ENCODE results near the gene HOXB4. TPM values are rescaled to one million over a fixed set of nuclear protein-coding genes. Genes with fewer than 3 reads are reported as not detected.
A peak's percentile ranks its signal among the peaks of the same experiment; 100 is the strongest.

The HOXB4 gene
- total and polyA plus RNA-seq, 2 donors (not counting 1 experiment from before 2014, with no cell fraction given) = 3.8 to 8.9 TPM

- H3K27me3 ChIP-seq (ENCODE audit: control insufficient read depth, insufficient read depth, low read length) = no peaks in the 10 kb centered on the region
- no peak overlapping the region for H2AFZ ChIP-seq (ENCODE audit: low read length)
These were observed 31.8 kb downstream of the HOXB4 start for GRCh38 chr17:48546137-48546923.

GRCh38 chr17:48545539-48545938 lies 32.6 kb downstream of the HOXB4 start:
- Histone ChIP-seq H4K20me1 (ENCODE audit: control insufficient read depth, extremely low read depth, insufficient read depth, low read length) (no peaks in the 10 kb centered on the region), H3K36me3 (ENCODE audit: control insufficient read depth, insufficient read depth, low read length) (peaks cover 15% of the 10 kb centered on the region), H3K9ac (ENCODE audit: insufficient read depth, low read length) (no peak overlapping the region), H2AFZ (ENCODE audit: low read length) (no peak overlapping the region), H3K79me2 (ENCODE audit: control insufficient read depth, insufficient read depth, low read length) (peaks cover 91% of the 10 kb centered on the region), H3K4me1 (ENCODE audit: control insufficient read depth, extremely low read depth, insufficient read depth, low read length) (peaks cover 30% of the 10 kb centered on the region), H3K27me3 (ENCODE audit: control insufficient read depth, insufficient read depth, low read length) (no peaks in the 10 kb centered on the region), H3K4me3 (replicated peaks in 1 of 4; ENCODE audit: control extremely low read depth in 1 of 4, insufficient read depth in 1 of 4, low read depth in 3 of 4, low read length in 4 of 4) (peak overlapping the region in 3 of 4 experiments; percentile 1 to 90 (median 29)), H3K4me2 (ENCODE audit: extremely low read depth, insufficient read depth, low read length) (peak overlapping the region; percentile 86), H3K27ac (ENCODE audit: insufficient read depth, low read length) (peak overlapping the region; percentile 97), H3K9me3 (ENCODE audit: control insufficient read depth, insufficient read depth, low read depth, low read length) (no peaks in the 10 kb centered on the region)
- TF ChIP-seq CTCF (conservative IDR thresholded peaks at IDR 0.05 in 1 of 2, IDR thresholded peaks at IDR 0.05 in 1 of 2; ENCODE audit: low read depth in 1 of 2, low read length in 2 of 2) (no peak), EZH2 (IDR thresholded peaks at IDR 0.05; ENCODE audit: low read length, missing control alignments) (no peak)
- DNase-seq (ENCODE audit: low read depth in 2 of 2) = no peak

More at GRCh38 chr17:48546137-48546923, 31.8 kb downstream of the HOXB4 start:
- TF ChIP-seq EZH2 (IDR thresholded peaks at IDR 0.05; ENCODE audit: low read length, missing control alignments) = no peak
- no peak for TF ChIP-seq CTCF (conservative IDR thresholded peaks at IDR 0.05 in 1 of 2, IDR thresholded peaks at IDR 0.05 in 1 of 2; ENCODE audit: low read depth in 1 of 2, low read length in 2 of 2)
- Histone ChIP-seq H4K20me1 (ENCODE audit: control insufficient read depth, extremely low read depth, insufficient read depth, low read length) (no peaks in the 10 kb centered on the region), H3K9me3 (ENCODE audit: control insufficient read depth, insufficient read depth, low read depth, low read length) (no peaks in the 10 kb centered on the region), H3K4me1 (ENCODE audit: control insufficient read depth, extremely low read depth, insufficient read depth, low read length) (peaks cover 29% of the 10 kb centered on the region), H3K36me3 (ENCODE audit: control insufficient read depth, insufficient read depth, low read length) (peaks cover 19% of the 10 kb centered on the region), H3K9ac (ENCODE audit: insufficient read depth, low read length) (no peak overlapping the region), H3K4me2 (ENCODE audit: extremely low read depth, insufficient read depth, low read length) (peak overlapping the region; percentile 94), H3K4me3 (replicated peaks in 1 of 4; ENCODE audit: control extremely low read depth in 1 of 4, insufficient read depth in 1 of 4, low read depth in 3 of 4, low read length in 4 of 4) (peak overlapping the region in 3 of 4 experiments; percentile 20 to 90 (median 46)), H3K79me2 (ENCODE audit: control insufficient read depth, insufficient read depth, low read length) (peaks cover 89% of the 10 kb centered on the region), H3K27ac (ENCODE audit: insufficient read depth, low read length) (peak overlapping the region; percentile 97)
- peak in 1 of 2 donors; percentile 83 for DNase-seq (ENCODE audit: low read depth in 2 of 2)

GRCh38 chr17:48545022-48545375 lies 33.2 kb downstream of the HOXB4 start, which contains the start of gene HOXB2:
Gene HOXB2 (minus strand): TSS chr17:48545109. CDS start chr17:48544911, 198 bp downstream.
- H2AFZ ChIP-seq (ENCODE audit: low read length) = no peak within 1 kb of the TSS
- H3K27me3 ChIP-seq (ENCODE audit: control insufficient read depth, insufficient read depth, low read length) = no peaks in the 10 kb centered on the region
- H3K79me2 ChIP-seq (ENCODE audit: control insufficient read depth, insufficient read depth, low read length) = peaks cover 91% of the 10 kb centered on the region
- peak within 1 kb of the TSS; percentile 90 for H3K9ac ChIP-seq (ENCODE audit: insufficient read depth, low read length)
- H3K4me1 ChIP-seq (ENCODE audit: control insufficient read depth, extremely low read depth, insufficient read depth, low read length) = peaks cover 30% of the 10 kb centered on the region
- peak in 1 of 2 donors; percentile 81 for DNase-seq (ENCODE audit: low read depth in 2 of 2)
- no peaks in the 10 kb centered on the region for H3K9me3 ChIP-seq (ENCODE audit: control insufficient read depth, insufficient read depth, low read depth, low read length)
- peaks cover 11% of the 10 kb centered on the region for H3K36me3 ChIP-seq (ENCODE audit: control insufficient read depth, insufficient read depth, low read length)
- H3K4me3 ChIP-seq (replicated peaks in 1 of 4; ENCODE audit: control extremely low read depth in 1 of 4, insufficient read depth in 1 of 4, low read depth in 3 of 4, low read length in 4 of 4) = peak within 1 kb of the TSS; percentile 89 to 99 (median 90)
- H4K20me1 ChIP-seq (ENCODE audit: control insufficient read depth, extremely low read depth, insufficient read depth, low read length) = no peaks in the 10 kb centered on the region
- TF ChIP-seq EZH2 (IDR thresholded peaks at IDR 0.05; ENCODE audit: low read length, missing control alignments) = no peak
- no peak for TF ChIP-seq CTCF (conservative IDR thresholded peaks at IDR 0.05 in 1 of 2, IDR thresholded peaks at IDR 0.05 in 1 of 2; ENCODE audit: low read depth in 1 of 2, low read length in 2 of 2)
- peak within 1 kb of the TSS; percentile 97 for H3K27ac ChIP-seq (ENCODE audit: insufficient read depth, low read length)
- peak within 1 kb of the TSS; percentile 86 for H3K4me2 ChIP-seq (ENCODE audit: extremely low read depth, insufficient read depth, low read length)
